Activated CD8-positive, alpha-beta memory T cell treated with anti-CD3 and anti-CD28 coated beads, Interleukin-2, amount 50 U/mL, for 24 hours (primary cell): ENCODE measurements around the gene ESRRG.

Experiments
- DNase-seq: peaks from one replicate; pipeline ENCODE4 v3.0.0-alpha.2; 2020; ENCODE audit errors: extremely low read depth

ESRRG gene

GRCh38 chr1:216518844-216519627 lies 204.2 kb downstream of the ESRRG start:
- DNase-seq = no peak

DNA sequence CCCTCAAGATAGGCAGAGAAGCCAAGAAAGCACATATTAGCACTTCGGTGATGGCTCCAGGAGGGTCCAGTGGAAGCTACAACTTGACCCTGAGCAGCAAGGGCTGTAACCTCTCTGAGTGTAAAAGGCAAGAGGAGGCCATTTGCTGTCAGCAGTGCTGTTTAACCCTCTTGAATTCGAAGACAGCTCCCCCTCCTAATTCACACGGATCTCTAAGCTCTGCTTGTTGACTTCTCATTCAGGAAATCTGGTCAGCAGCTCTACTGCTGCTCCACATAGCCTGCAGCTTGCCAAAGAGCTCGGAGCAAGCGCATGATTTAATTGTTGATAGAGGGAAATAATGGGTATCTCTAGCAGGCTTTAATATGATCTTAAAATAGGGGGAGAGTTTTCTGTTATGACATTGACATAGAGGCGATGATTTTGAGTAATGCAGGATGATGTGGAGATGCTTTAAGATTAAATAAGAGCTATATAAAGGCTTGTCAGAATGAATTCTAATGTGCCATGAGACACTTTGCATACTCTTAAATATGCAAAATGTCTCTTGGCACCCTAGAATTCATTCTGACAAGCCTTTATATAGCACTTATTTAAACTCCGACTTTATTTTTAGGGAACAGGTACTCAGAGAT lies 220.6 kb downstream of the ESRRG start:
- DNase-seq = no peak

- DNase-seq = no peak
Observed at GRCh38 chr1:216500273-216500967, 222.8 kb downstream of the ESRRG start.

- DNase-seq = no peak
Observed at GRCh38 chr1:216499581-216500272, 223.5 kb downstream of the ESRRG start.

DNA sequence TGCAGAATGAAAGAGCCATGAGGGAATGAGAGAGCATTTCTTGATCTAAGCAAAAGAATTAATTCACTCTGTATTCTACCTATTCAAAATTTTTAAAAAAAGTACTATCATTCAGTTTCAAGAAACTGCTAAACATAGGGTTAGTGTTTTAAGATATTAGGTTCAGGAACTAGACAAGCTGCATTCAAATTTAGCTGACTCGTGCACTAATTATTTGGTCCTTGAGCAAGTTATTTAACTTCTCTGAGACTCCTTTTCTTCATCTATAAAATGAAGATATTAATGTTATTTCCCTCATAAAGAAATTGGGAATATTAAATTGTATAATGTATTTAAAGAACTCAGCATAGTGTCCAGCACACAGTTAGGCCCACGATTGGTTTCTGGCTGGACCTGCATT lies 225.0 kb downstream of the ESRRG start:
- no peak for DNase-seq

- no peak for DNase-seq
Observed at GRCh38 chr1:216485042-216485441, 238.2 kb downstream of the ESRRG start.

DNA sequence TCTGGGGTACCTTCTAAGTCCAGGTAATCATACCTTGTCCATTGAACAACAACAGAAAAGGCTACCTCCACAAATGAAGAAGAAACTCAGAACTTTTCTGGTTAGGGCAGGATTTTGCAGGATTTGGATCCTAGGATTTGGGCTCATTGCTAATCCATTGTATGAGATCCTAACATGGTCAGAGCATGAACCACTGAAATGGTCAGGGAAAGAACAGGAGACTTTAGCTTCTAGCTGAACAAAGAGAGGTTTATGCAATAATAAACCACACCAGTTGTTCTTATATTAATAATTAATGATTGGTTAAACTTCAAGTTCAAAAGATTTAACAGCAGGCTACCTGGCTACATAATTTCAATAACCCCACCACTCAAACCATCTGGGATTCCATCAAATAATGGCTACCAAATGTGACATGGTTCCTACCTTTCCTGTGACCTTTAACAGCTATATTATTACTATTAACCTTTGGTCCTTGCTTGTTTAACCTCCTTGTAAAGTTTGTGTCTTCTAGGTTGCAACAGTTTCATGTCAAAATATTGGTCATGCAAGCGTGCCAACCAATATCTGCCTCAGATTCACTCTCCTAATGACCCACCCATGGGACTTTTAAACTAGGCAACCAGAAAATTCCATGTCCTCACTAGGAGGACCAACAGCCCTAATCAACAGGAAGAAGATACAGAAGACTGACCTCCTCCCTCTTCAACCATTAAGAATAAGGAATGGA lies 239.4 kb downstream of the ESRRG start:
- no peak for DNase-seq

- DNase-seq = no peak
Observed at GRCh38 chr1:216482620-216483019, 240.6 kb downstream of the ESRRG start.

DNA sequence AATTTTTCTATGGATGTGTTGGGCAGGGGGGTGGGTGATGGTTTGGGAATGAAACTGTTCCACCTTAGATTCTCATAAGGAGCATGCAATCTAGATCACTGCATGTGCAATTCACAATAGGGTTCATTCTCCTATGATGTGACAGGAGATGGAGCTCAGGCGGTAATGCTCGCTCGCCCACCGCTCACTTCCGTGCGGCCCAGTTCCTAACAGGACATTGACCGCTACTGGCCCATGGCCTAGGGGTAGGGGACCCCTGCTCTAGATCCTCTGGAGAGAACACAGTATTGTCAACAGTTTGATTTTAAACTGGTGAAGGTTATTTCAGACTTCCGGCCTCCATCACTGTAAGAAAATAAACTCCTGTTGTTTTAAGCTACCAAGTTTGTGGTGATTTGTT lies 245.0 kb downstream of the ESRRG start:
- DNase-seq = no peak

DNA sequence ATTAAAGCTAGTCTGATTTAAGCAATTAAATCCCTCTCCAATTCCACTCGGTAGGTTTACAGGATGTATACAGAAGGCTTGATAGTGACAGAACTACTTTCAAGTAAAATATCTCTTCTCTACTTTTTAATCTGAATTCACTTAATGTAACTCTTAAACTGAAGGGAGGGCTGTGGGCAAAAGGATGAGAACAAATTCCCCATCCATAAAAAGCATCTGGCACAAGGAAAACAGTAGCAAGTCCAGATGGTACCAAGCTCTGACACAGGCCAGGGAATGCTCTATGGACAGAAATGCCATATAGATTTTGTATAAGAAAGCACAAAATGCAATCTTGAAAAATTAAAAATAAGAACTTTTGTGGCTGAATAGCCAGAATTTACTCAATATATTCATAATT lies 246.9 kb downstream of the ESRRG start:
- DNase-seq = no peak

DNA sequence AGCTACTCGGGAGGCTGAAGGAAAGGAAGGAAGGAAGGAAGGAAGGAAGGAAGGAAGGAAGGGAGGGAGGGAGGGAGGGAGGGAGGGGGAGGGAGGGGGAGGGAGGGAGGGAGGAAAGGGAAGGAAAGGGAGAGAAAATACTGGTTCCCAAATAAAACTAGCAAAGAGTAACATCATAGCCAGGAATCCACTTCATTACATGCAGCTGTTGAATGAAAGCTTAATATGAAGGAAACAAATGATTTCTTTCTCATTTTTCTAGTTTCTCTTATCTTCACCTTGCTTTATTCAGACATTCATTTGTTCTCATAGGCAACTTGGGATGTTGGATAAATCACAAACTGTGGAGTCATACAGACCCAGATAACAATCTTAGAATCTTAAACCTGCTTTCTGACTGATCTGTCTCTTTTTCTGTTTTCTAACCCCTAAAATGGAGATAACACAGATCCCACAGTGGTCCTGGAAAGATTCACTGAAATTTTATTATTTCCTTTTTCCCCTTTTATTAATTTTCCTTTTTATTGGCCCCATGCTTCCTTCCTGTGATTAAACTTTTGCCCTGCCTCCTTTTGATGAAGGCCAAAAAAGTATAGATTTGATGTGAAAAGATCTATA lies 247.5 kb downstream of the ESRRG start:
- DNase-seq = no peak

DNA sequence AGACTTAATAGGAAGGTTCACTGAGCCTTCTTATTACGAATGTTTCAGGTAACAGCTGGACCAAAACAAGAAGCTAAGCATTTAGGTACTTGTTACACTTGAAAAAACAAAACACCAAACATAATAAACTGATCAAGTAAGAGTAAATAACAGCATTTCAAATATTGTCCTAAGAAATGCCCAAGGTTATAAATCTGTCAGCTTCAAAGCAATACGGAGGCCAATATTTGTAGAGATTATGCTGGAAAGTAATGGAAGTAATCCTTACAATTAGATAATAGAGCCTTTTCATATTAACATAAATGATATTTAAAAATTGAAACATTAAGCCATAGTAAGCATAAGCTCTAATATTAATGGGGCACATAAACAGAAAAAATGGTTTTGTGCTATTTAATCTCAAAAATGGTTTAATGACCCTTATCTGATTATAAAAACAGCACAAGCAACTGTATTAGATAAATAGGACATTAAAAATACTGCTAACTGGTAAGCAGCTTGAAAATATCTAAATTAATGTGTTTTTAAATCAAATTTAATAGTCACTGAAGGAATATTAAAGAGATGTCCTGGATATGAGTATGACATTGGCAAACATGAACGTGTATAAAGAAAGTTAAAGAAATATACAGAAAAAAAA lies 256.9 kb downstream of the ESRRG start:
- DNase-seq = no peak

GRCh38 chr1:216464489-216464888 lies 258.7 kb downstream of the ESRRG start:
- DNase-seq = no peak

- DNase-seq = no peak
Observed at GRCh38 chr1:216462066-216462775, 261.0 kb downstream of the ESRRG start.

- no peak for DNase-seq
Observed at GRCh38 chr1:216461466-216461865, 261.8 kb downstream of the ESRRG start.

DNA sequence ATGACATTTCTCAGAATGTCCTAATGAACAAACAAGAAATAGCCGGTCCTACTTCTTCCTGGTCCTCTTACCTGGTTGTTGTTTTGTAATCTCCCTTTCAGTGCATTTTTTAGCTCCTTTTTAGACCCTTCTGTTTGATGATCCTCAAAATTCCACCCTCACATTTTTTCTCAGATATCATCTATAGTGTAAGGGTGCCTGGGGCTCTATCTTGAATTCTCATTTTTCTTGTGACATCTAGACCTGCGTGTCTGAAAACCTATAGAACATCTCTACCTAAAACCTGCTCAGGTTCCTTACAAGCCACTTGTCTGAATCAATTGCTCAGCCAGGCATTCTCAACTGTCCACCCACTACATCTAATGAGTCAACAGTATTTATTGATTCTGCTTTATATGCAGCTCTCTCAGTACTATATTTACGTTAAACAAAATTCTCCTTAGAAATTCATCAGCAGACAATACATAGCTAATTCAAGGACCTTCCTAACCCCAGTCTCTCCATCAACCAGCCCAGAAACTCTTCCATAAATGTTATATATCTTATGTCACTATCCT lies 263.5 kb downstream of the ESRRG start:
- no peak for DNase-seq

- DNase-seq = no peak
Observed at GRCh38 chr1:216458812-216459211, 264.4 kb downstream of the ESRRG start.

- no peak for DNase-seq
Observed at GRCh38 chr1:216457356-216457755, 265.9 kb downstream of the ESRRG start.

DNA sequence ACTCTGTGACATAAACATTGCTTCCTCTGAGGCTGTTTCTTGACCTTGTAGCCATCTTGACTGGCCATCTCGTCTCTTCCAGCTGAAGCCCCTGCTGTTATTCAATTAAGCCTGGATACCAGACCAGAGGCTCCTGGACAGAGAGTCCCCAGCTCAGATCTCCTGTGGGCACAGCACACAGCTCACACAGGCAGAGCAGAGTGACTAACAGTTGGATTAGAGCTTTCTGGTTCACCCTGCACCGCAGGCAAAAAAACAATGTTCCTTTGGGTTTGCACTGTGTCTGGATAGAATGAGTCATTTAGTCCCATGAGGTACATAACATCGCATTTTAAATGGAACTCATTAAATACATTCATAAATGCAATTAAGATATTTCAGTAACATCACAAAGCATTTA lies 266.5 kb downstream of the ESRRG start:
- DNase-seq = no peak

GRCh38 chr1:216453777-216454176 lies 269.5 kb downstream of the ESRRG start:
- no peak for DNase-seq
